ENCODE measurements around the gene PITPNM1.

- TF ChIP-seq POLR2A (IDR thresholded peaks at IDR 0.05; ENCODE audit: low read depth, low read length): no peak; the same call in 1 of the 2 replicates
- TF ChIP-seq POLR2AphosphoS5 (IDR thresholded peaks at IDR 0.05; ENCODE audit: low read depth, low read length): no peak
These were observed 41.3 kb downstream of the PITPNM1 start for GRCh38 chr11:67463680-67464410.

Measured in GM12892 (cell line).